Type B pancreatic cell (in vitro differentiated cells): ENCODE data around the gene SRGAP3. TPM values are rescaled to one million over a fixed set of nuclear protein-coding genes. Genes with fewer than 3 reads are reported as not detected.

Source experiments
- DNase-seq: peaks from one replicate; pipeline ENCODE4 v3.0.0; 2021; ENCODE audit warnings: mixed read lengths; ENCODE audit not compliant: unreplicated experiment; ENCODE audit errors: extremely low spot score
- H3K27ac Mint-ChIP-seq: 2 replicates; pipeline ENCODE4 v1.8.0; 2021; ENCODE audit warnings: mild to moderate bottlenecking, mixed read lengths
- H3K27me3 Mint-ChIP-seq: 2 replicates; pipeline ENCODE4 v1.8.0; 2021; ENCODE audit warnings: mixed read lengths
- H3K36me3 Mint-ChIP-seq: 2 replicates; pipeline ENCODE4 v1.8.0; 2021; ENCODE audit warnings: mixed read lengths
- H3K4me1 Mint-ChIP-seq: one replicate; pipeline ENCODE4 v1.8.0; 2021; ENCODE audit warnings: mixed read lengths; ENCODE audit not compliant: unreplicated experiment
- H3K4me3 Mint-ChIP-seq: 2 replicates; pipeline ENCODE4 v1.8.0; 2021; ENCODE audit warnings: mild to moderate bottlenecking, mixed read lengths
- H3K9me3 Mint-ChIP-seq: 2 replicates; pipeline ENCODE4 v1.8.0; 2021; ENCODE audit warnings: mixed read lengths
- total RNA-seq: library from RNA; stranded (reverse); gene quantifications from 2 replicates; pipeline ENCODE4 v1.2.1, GENCODE V29; 2021; ENCODE audit warnings: low replicate concordance
- TF ChIP-seq, protein P1 (sequence below): fragments of 200-600 bp; sonication (generic); conservative IDR thresholded peaks from 2 replicates; pipeline ENCODE4 v1.5.0; 2021; ENCODE audit warnings: antibody characterized with exemption, mild to moderate bottlenecking

The SRGAP3 gene
- total RNA-seq, 1 donor from 2014 or later: 41.7 TPM

DNA sequence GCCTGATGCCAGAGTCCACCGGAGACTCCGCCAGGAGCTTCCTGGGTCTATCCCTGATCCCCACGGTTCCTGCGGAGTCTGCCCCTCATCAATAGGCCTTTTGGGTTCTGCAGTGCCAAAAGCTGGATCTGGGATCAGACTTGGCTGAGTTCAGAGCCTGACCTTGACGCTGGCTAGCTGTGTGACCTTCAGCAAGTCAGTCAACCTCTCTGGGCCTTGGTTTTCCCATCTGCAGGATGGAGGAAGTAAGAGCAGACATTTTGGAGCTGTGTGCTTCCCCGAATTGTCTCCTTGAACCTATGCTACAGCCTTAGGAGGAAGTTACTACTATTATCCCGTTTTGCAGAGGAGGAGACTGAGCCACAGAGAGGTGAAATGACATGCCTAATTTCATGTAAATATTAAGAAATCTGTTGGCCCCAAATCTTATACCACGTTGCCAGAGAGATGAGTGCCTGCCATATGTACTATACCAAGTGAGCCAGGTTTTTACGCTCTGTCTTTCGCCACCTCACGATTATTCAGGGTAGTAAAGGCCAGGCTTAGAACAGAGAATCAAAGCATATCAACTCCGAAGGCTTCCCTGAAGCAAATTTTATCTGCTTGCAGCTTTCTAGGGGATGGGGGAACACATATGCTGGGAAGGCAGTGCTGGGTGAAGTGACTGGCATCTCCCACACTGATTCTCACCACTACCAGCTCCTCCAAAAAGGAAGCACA lies 112.5 kb downstream of the SRGAP3 start:
- H3K4me3 Mint-ChIP-seq: peak overlapping the region; percentile 81
- H3K27me3 Mint-ChIP-seq: no peaks in the 10 kb centered on the region
- no peak for DNase-seq
- TF ChIP-seq, protein P1, sequence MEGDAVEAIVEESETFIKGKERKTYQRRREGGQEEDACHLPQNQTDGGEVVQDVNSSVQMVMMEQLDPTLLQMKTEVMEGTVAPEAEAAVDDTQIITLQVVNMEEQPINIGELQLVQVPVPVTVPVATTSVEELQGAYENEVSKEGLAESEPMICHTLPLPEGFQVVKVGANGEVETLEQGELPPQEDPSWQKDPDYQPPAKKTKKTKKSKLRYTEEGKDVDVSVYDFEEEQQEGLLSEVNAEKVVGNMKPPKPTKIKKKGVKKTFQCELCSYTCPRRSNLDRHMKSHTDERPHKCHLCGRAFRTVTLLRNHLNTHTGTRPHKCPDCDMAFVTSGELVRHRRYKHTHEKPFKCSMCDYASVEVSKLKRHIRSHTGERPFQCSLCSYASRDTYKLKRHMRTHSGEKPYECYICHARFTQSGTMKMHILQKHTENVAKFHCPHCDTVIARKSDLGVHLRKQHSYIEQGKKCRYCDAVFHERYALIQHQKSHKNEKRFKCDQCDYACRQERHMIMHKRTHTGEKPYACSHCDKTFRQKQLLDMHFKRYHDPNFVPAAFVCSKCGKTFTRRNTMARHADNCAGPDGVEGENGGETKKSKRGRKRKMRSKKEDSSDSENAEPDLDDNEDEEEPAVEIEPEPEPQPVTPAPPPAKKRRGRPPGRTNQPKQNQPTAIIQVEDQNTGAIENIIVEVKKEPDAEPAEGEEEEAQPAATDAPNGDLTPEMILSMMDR: no peak
- H3K36me3 Mint-ChIP-seq: no peaks in the 10 kb centered on the region
- H3K4me1 Mint-ChIP-seq: peaks cover 40% of the 10 kb centered on the region
- H3K9me3 Mint-ChIP-seq: no peaks in the 10 kb centered on the region
- H3K27ac Mint-ChIP-seq: peak overlapping the region; percentile 65

DNA sequence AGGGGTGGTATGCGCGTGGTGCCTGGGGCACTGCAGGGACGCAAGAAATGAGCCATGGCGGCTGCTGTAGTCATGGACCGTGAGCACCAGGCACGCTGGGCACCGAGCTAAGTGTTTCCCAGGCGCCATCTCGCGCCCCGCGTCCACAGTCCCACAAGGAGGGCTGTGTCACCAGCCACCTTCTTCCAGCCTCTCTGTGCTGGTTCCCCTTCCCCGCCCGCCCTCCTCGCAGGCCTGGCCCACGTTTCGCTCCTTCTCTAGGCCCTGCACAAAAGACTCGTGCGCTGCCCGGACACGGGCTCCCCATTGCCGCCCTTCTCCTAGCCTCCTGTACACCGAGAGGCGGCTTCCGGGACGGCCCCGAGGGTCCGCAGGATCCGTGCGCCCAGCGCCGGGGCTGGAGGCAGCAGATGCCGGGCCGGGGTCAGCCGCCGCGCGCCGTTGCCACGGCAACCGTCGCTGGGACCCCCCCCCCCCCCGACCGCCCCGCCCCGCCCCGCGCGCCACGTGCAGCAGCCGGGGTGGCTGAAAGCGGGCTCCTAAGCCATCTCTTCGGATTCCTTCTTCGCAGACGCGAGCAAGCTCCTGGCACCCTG lies 113.4 kb downstream of the SRGAP3 start:
- TF ChIP-seq, protein P1: no peak
- H3K9me3 Mint-ChIP-seq: no peaks in the 10 kb centered on the region
- DNase-seq: no peak
- peak overlapping the region; percentile 81 for H3K4me3 Mint-ChIP-seq
- peak overlapping the region; percentile 65 for H3K27ac Mint-ChIP-seq
- no peaks in the 10 kb centered on the region for H3K27me3 Mint-ChIP-seq
- H3K4me1 Mint-ChIP-seq: peaks cover 41% of the 10 kb centered on the region
- H3K36me3 Mint-ChIP-seq: no peaks in the 10 kb centered on the region

DNA sequence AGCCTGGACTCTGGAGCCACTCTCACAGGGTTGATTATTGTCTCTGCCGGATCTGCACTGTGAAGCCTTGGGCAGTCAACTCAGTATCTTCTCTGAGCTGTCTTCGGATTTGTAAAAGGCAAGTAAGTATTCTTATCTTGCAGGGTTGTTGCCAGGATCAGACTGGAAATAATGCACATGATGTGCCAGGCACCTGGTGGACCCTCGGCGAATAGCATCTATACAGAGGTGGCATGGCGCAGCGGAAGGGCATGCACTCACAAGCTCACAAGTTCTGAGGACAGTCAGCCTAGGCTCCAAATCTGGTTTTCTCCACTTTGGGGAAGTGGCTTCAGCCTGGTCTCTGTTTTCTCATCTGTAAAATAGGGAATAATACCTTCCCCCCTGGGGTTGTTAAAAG lies 113.9 kb downstream of the SRGAP3 start:
- Mint-ChIP-seq H3K4me1 (peaks cover 40% of the 10 kb centered on the region), H3K4me3 (peak overlapping the region; percentile 80), H3K9me3 (no peaks in the 10 kb centered on the region), H3K27me3 (no peaks in the 10 kb centered on the region), H3K36me3 (no peaks in the 10 kb centered on the region), H3K27ac (no peak overlapping the region)
- TF ChIP-seq, protein P1: peak; percentile 54
- DNase-seq: no peak

DNA sequence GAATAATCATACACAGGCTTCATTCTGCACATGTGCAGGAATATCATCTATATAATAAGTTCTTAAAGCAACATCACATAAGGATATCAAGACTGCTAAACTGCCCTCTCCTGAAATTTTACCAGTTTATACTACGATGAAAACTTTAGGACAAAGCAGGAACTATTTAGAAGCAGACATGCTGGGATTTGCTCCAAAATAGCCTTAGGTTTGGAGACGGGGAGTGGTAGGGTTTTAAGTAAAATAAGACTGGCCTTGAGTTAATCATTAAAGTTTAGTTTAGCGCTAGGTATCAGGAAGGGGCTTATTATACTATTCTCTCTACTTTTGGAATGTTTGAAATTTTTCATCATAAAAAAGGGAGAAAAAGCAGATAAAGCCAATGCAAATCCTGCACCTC lies 115.8 kb downstream of the SRGAP3 start:
- no peaks in the 10 kb centered on the region for H3K36me3 Mint-ChIP-seq
- H3K9me3 Mint-ChIP-seq: no peaks in the 10 kb centered on the region
- no peaks in the 10 kb centered on the region for H3K27me3 Mint-ChIP-seq
- no peak overlapping the region for H3K4me3 Mint-ChIP-seq
- no peak for DNase-seq
- TF ChIP-seq, protein P1: no peak
- H3K27ac Mint-ChIP-seq: no peak overlapping the region
- peaks cover 50% of the 10 kb centered on the region for H3K4me1 Mint-ChIP-seq

DNA sequence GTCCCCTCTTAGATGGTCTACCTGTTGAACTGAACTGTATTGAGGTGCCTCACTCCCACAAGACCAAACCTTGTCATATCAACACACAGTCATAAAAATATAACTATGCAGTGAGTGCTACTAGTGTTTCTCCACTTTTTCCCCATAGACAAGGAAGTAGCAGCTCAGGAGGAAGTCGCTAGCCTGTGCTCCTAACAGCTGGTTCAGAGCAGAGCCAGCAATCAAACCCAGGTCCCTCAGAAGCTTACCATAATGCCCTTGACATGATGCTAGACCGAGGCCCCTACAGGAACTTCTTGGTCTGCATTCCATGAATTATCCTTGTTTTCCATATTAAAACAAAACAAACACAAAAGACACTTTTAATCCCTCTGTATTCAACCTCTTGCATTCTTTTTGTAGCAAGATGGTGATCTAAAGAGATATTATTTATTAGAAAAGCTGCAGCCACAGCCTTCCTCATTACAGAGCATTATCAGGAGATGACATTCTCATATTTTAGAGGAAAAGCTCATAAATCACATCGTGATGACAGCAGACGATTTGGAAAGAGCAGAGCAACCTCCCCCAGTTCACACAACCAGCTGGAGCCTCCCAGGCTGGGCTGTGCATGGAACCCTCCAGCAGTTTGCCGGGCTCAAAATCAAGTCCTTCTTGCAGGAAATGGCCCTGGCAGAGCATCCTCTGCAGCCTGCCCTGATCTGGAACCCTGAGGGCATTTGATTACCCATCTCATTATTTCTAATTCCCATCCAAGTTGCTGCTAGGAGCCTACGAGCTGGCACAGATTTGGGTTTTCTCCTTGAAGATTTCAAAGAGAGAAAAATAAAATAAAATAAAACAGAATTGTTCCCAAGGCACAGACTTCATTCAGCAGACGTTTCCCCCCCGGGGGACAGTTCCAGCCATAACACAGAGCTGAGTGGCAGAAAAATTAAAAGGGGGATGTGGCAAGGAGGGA lies 118.8 kb downstream of the SRGAP3 start:
- H3K4me1 Mint-ChIP-seq: peaks cover 42% of the 10 kb centered on the region

More for the DNA sequence above, 118.8 kb downstream of the SRGAP3 start:
- no peak overlapping the region for H3K4me3 Mint-ChIP-seq
- TF ChIP-seq, protein P1: no peak
- no peak for DNase-seq
- no peaks in the 10 kb centered on the region for H3K27me3 Mint-ChIP-seq
- H3K27ac Mint-ChIP-seq: no peak overlapping the region
- no peaks in the 10 kb centered on the region for H3K36me3 Mint-ChIP-seq
- no peaks in the 10 kb centered on the region for H3K9me3 Mint-ChIP-seq
